NT2/D1 (cell line): Measurements from ENCODE around the gene MARCHF3.

Experiments used
- SUZ12 ChIP-seq: IDR thresholded peaks from 2 replicates; pipeline ENCODE4 v1.6.1; 2011; ENCODE audit not compliant: insufficient read length, insufficient read depth; ENCODE audit errors: extremely low read depth
- YY1 ChIP-seq: IDR thresholded peaks from 2 replicates; pipeline ENCODE4 v1.6.1; 2011; ENCODE audit not compliant: insufficient read length, insufficient read depth
- ZNF274 ChIP-seq: IDR thresholded peaks from 2 replicates; pipeline ENCODE4 v1.6.1; 2011; ENCODE audit warnings: mild to moderate bottlenecking, low read depth, low read length

- TF ChIP-seq SUZ12 (no peak), YY1 (no peak), ZNF274 (no peak)
These were observed 110.8 kb downstream of the MARCHF3 start for GRCh38 chr5:126919566-126919965.
